Prostate gland (tissue), 2 donors: ENCODE data around the gene BCL7A. TPM values are rescaled to one million over a fixed set of nuclear protein-coding genes. Genes with fewer than 3 reads are reported as not detected.
A peak's percentile ranks its signal among the peaks of the same experiment; 100 is the strongest.
"Not testable (repeated sequence)": the region's sequence is repeated elsewhere in the genome, so short reads cannot be mapped to it uniquely, and the experiment has no call there.

Experiments used
- DNase-seq: peaks from one replicate; pipeline ENCODE4 v3.0.0-alpha.2; 2019; ENCODE audit warnings: low spot score
- H3K27ac ChIP-seq, 2 donors: fragments of 200-600 bp; sonication (generic); 2 replicates each; pipeline ENCODE4 v1.5.1; 2017 to 2019
- H3K27me3 ChIP-seq: fragments of 200-600 bp; sonication (generic); replicated peaks from 2 replicates; pipeline ENCODE4 v1.5.1; 2019; ENCODE audit not compliant: insufficient read depth
- H3K36me3 ChIP-seq, 2 donors: fragments of 200-600 bp; sonication (generic); 1 replicate in 1 of 2; 2 replicates in 1 of 2; pipeline versions ENCODE4 v1.5.1 to v1.8.1; 2017 to 2019
- H3K4me1 ChIP-seq: fragments of 200-600 bp; sonication (generic); replicated peaks from 2 replicates; pipeline ENCODE4 v1.5.1; 2019
- H3K4me3 ChIP-seq, 2 donors: fragments of 200-600 bp; sonication (generic); 2 replicates each; pipeline ENCODE4 v1.5.1; 2017 to 2019
- H3K9me3 ChIP-seq: fragments of 200-600 bp; sonication (generic); 2 replicates; pipeline ENCODE4 v1.5.1; 2017
- CTCF ChIP-seq, 4 experiments: fragments of 200-600 bp in 2 of 4; fragments of 450-650 bp in 2 of 4; sonication (generic) in 2 of 4; IDR thresholded peaks; 1 replicate in 3 of 4; 2 replicates in 1 of 4; pipeline ENCODE4 v1.5.1; 2016 to 2019; ENCODE audit warnings: antibody characterized with exemption in 4 of 4, mild to moderate bottlenecking in 2 of 4, moderate library complexity in 2 of 4
- POLR2A ChIP-seq: fragments of 450-650 bp; IDR thresholded peaks from one replicate; pipeline ENCODE4 v1.6.1; 2016; ENCODE audit warnings: antibody characterized with exemption, mild to moderate bottlenecking
- POLR2AphosphoS5 ChIP-seq: sonication (generic); formaldehyde crosslinking; IDR thresholded peaks from one replicate; pipeline ENCODE4 v1.6.1; 2017; ENCODE audit warnings: antibody characterized with exemption
- WGBS: methylation state at CpG from one replicate; pipeline ENCODE4 v1.1.5; 2018; 5-methylcytosine and 5-hydroxymethylcytosine counted together
- intact Hi-C: fragments of 100-400 bp; cut with DNase I; formaldehyde crosslinking; loops from one replicate; pipeline ENCODE4 v1.14.2; 2022
- total RNA-seq, 2 donors: library from RNA; depleted of rRNA; stranded (reverse); fragments of >200 nt; gene quantifications; one replicate each; pipeline ENCODE4 v1.1.0, GENCODE V29; 2016

The BCL7A gene
- total RNA-seq, 2 donors from 2014 or later: 10.3 to 15.4 TPM

- intact Hi-C loops: no loop called here
- Histone ChIP-seq H3K9me3 (no peaks in the 10 kb centered on the region), H3K27ac (peak overlapping the region; percentile 26 to 46), H3K4me3 (no peak overlapping the region), H3K27me3 (no peaks in the 10 kb centered on the region), H3K36me3 (peaks cover 0 to 5% of the 10 kb centered on the region in 2 donors), H3K4me1 (no peaks in the 10 kb centered on the region)
- TF ChIP-seq CTCF (IDR thresholded peaks at IDR 0.05): no peak
- TF ChIP-seq POLR2AphosphoS5: no peak
- TF ChIP-seq POLR2A: no peak
- WGBS: 91% methylated on average over 20 of the region's 20 CpGs
- DNase-seq: no peak
These were observed 29.0 kb downstream of the BCL7A start for GRCh38 chr12:122050706-122051105.

GRCh38 chr12:122051231-122051876, 29.7 kb downstream of the BCL7A start:
- Histone ChIP-seq H3K9me3 (no peaks in the 10 kb centered on the region), H3K4me1 (no peaks in the 10 kb centered on the region), H3K36me3 (peaks cover 0 to 5% of the 10 kb centered on the region in 2 donors), H3K27me3 (no peaks in the 10 kb centered on the region), H3K27ac (peak overlapping the region; percentile 26 to 46), H3K4me3 (no peak overlapping the region)
- no peak for DNase-seq
- TF ChIP-seq POLR2AphosphoS5 (peak; percentile 22), CTCF (IDR thresholded peaks at IDR 0.05) (no peak)
- intact Hi-C loops: no loop called here
- whole genome bisulfite sequencing: 52% methylated on average over 14 of the region's 14 CpGs

GRCh38 chr12:122052285-122052684, 30.6 kb downstream of the BCL7A start:
- 87% methylated on average over 2 of the region's 2 CpGs for WGBS
- Histone ChIP-seq H3K36me3 (peaks cover 0 to 5% of the 10 kb centered on the region in 2 donors), H3K9me3 (no peaks in the 10 kb centered on the region), H3K4me1 (no peaks in the 10 kb centered on the region), H3K27ac (no peak overlapping the region), H3K4me3 (no peak overlapping the region), H3K27me3 (no peaks in the 10 kb centered on the region)
- no peak for TF ChIP-seq CTCF (IDR thresholded peaks at IDR 0.05)
- no peak for TF ChIP-seq POLR2AphosphoS5
- TF ChIP-seq POLR2A: no peak
- intact Hi-C loops: no loop called here
- no peak for DNase-seq

- DNase-seq: no peak
- intact Hi-C loops: loop anchor here (1.0 to 2.0 kb wide), 2 partner anchors 68 to 136 kb away; no protein-coding TSS in a partner anchor
- Histone ChIP-seq H3K36me3 (peaks cover 0 to 5% of the 10 kb centered on the region in 2 donors), H3K4me1 (no peaks in the 10 kb centered on the region), H3K27ac (no peak overlapping the region), H3K9me3 (no peaks in the 10 kb centered on the region), H3K27me3 (no peaks in the 10 kb centered on the region), H3K4me3 (no peak overlapping the region)
- 93% methylated on average over 27 of the region's 27 CpGs for WGBS
- TF ChIP-seq POLR2A (no peak), POLR2AphosphoS5 (no peak), CTCF (IDR thresholded peaks at IDR 0.05) (no peak)
These were observed 33.3 kb downstream of the BCL7A start for GRCh38 chr12:122054842-122055520.

GRCh38 chr12:122056406-122056805, 34.7 kb downstream of the BCL7A start:
- intact Hi-C loops, H3K27me3 ChIP-seq, H3K9me3 ChIP-seq, H3K4me1 ChIP-seq, DNase-seq, H3K4me3 ChIP-seq, H3K27ac ChIP-seq, H3K36me3 ChIP-seq: not testable (repeated sequence)
- 96% methylated on average over 7 of the region's 7 CpGs for WGBS
